ENCODE measurements around the gene FES.

Gene FES

DNA sequence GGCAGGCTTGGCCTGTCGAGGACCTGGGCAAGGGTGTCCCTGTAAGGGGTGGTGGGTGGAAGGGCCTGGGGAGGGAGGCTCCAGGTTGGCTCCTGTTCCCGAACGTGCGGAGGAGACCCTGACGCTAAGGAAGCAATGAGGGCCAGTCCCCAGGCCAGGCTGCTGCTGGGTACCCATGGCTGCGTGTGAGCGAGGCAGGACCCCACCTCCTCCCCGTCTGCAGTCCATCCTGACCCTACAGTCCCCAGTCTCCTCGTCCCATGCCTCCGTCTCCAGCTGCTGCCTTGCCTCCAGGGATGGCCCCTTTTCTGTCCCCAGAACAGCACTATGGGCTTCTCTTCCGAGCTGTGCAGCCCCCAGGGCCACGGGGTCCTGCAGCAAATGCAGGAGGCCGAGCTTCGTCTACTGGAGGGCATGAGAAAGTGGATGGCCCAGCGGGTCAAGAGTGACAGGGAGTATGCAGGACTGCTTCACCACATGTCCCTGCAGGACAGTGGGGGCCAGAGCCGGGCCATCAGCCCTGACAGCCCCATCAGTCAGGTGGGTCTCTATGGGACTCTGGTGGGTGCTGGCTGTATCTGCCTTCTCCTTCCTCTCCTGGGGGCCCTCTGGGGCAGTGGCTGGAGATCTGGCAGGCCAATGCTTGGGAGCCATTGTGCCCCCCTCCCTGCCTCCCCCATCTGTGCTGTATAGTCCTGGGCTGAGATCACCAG is 571 bp downstream of the FES start:
- TF ChIP-seq TCF12 (IDR thresholded peaks at IDR 0.05; ENCODE audit: low read depth) (no peak), EGR1 (IDR thresholded peaks at IDR 0.05) (no peak), MAX (IDR thresholded peaks at IDR 0.05) (no peak), TAF1 (IDR thresholded peaks at IDR 0.05; ENCODE audit: low read depth) (no peak), ZBTB7A (IDR thresholded peaks at IDR 0.05; ENCODE audit: low read depth) (no peak), EP300 (IDR thresholded peaks at IDR 0.05; ENCODE audit: borderline replicate concordance) (no peak), TEAD4 (IDR thresholded peaks at IDR 0.05) (no peak), CREB1 (IDR thresholded peaks at IDR 0.05; ENCODE audit: low read depth) (no peak), RAD21 (IDR thresholded peaks at IDR 0.05; ENCODE audit: low read depth) (no peak), FOXM1 (IDR thresholded peaks at IDR 0.05; ENCODE audit: borderline replicate concordance, low read depth) (no peak), NFIC (IDR thresholded peaks at IDR 0.05) (no peak), YY1 (IDR thresholded peaks at IDR 0.05; ENCODE audit: low read depth) (no peak), CEBPB (IDR thresholded peaks at IDR 0.05) (no peak)
- TF ChIP-seq, protein P1, sequence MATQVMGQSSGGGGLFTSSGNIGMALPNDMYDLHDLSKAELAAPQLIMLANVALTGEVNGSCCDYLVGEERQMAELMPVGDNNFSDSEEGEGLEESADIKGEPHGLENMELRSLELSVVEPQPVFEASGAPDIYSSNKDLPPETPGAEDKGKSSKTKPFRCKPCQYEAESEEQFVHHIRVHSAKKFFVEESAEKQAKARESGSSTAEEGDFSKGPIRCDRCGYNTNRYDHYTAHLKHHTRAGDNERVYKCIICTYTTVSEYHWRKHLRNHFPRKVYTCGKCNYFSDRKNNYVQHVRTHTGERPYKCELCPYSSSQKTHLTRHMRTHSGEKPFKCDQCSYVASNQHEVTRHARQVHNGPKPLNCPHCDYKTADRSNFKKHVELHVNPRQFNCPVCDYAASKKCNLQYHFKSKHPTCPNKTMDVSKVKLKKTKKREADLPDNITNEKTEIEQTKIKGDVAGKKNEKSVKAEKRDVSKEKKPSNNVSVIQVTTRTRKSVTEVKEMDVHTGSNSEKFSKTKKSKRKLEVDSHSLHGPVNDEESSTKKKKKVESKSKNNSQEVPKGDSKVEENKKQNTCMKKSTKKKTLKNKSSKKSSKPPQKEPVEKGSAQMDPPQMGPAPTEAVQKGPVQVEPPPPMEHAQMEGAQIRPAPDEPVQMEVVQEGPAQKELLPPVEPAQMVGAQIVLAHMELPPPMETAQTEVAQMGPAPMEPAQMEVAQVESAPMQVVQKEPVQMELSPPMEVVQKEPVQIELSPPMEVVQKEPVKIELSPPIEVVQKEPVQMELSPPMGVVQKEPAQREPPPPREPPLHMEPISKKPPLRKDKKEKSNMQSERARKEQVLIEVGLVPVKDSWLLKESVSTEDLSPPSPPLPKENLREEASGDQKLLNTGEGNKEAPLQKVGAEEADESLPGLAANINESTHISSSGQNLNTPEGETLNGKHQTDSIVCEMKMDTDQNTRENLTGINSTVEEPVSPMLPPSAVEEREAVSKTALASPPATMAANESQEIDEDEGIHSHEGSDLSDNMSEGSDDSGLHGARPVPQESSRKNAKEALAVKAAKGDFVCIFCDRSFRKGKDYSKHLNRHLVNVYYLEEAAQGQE (IDR thresholded peaks at IDR 0.05; ENCODE audit: low read depth), result no peak
- TF ChIP-seq, protein P2, sequence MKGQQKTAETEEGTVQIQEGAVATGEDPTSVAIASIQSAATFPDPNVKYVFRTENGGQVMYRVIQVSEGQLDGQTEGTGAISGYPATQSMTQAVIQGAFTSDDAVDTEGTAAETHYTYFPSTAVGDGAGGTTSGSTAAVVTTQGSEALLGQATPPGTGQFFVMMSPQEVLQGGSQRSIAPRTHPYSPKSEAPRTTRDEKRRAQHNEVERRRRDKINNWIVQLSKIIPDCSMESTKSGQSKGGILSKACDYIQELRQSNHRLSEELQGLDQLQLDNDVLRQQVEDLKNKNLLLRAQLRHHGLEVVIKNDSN (IDR thresholded peaks at IDR 0.05), result no peak

DNA sequence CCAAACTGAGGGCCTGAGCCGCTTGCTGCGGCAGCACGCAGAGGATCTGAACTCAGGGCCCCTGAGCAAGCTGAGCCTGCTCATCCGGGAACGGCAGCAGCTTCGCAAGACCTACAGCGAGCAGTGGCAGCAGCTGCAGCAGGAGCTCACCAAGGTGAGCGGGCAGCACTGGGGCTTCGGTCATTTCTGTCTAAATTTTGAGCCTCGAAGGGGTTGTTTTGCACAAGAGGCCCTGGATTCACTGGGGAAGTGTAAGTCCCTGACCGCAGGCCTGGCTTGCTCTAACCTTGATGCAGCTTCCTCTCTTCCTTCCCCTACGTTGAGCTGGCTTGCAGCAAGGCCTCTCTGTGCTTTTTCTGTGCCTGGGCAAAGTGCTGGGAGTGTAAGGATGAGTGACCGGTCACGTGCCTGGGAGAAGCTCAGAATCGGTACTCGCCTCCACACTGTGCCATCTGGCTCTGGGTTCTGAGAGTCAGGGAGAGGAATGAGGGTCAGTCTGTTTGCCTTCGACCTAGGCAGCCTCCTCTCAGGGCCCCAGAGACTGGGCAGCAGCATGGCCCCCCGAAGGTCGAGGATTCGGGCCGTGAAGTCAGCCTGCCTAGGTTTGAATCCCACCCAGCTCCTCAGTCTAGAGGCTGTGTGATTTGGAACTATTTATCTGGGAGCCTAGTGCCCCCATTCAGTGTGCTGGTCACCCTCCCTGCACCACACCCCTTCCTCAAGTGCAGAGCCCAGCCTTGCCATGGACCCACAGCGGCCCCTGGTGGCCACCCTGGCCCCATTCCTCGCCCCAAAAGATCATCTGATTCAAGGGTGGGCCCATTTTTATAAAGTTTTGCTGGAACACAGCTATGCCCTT is 1.4 kb downstream of the FES start:
- TF ChIP-seq YY1 (IDR thresholded peaks at IDR 0.05; ENCODE audit: low read depth), result no peak
- TF ChIP-seq RAD21 (IDR thresholded peaks at IDR 0.05; ENCODE audit: low read depth), result peak; percentile 97
- TF ChIP-seq ZBTB7A (IDR thresholded peaks at IDR 0.05; ENCODE audit: low read depth), result peak; percentile 72; the same call in 1 of the 2 replicates

- no peak for TF ChIP-seq CEBPB (IDR thresholded peaks at IDR 0.05)
- no peak for TF ChIP-seq CREB1 (IDR thresholded peaks at IDR 0.05; ENCODE audit: low read depth)
- TF ChIP-seq NFIC (IDR thresholded peaks at IDR 0.05), result no peak
- no peak for TF ChIP-seq EP300 (IDR thresholded peaks at IDR 0.05; ENCODE audit: borderline replicate concordance)
- no peak for TF ChIP-seq EGR1 (IDR thresholded peaks at IDR 0.05)
- TF ChIP-seq TCF12 (IDR thresholded peaks at IDR 0.05; ENCODE audit: low read depth), result no peak
- no peak for TF ChIP-seq TAF1 (IDR thresholded peaks at IDR 0.05; ENCODE audit: low read depth)
- TF ChIP-seq, protein P1 (IDR thresholded peaks at IDR 0.05; ENCODE audit: low read depth), result no peak
- no peak for TF ChIP-seq FOXM1 (IDR thresholded peaks at IDR 0.05; ENCODE audit: borderline replicate concordance, low read depth)
- TF ChIP-seq YY1 (IDR thresholded peaks at IDR 0.05; ENCODE audit: low read depth), result no peak
- TF ChIP-seq ZBTB7A (IDR thresholded peaks at IDR 0.05; ENCODE audit: low read depth), result no peak
- TF ChIP-seq, protein P2 (IDR thresholded peaks at IDR 0.05), result no peak
- no peak for TF ChIP-seq MAX (IDR thresholded peaks at IDR 0.05)
- no peak for TF ChIP-seq TEAD4 (IDR thresholded peaks at IDR 0.05)
- no peak for TF ChIP-seq RAD21 (IDR thresholded peaks at IDR 0.05; ENCODE audit: low read depth)
Measured at GRCh38 chr15:90886291-90886614, 1.9 kb downstream of the FES start.

- TF ChIP-seq CEBPB (IDR thresholded peaks at IDR 0.05), result no peak
- TF ChIP-seq MAX (IDR thresholded peaks at IDR 0.05), result no peak
- no peak for TF ChIP-seq EGR1 (IDR thresholded peaks at IDR 0.05)
- no peak for TF ChIP-seq TCF12 (IDR thresholded peaks at IDR 0.05; ENCODE audit: low read depth)
- no peak for TF ChIP-seq NFIC (IDR thresholded peaks at IDR 0.05)
- TF ChIP-seq FOXM1 (IDR thresholded peaks at IDR 0.05; ENCODE audit: borderline replicate concordance, low read depth), result no peak
- no peak for TF ChIP-seq RAD21 (IDR thresholded peaks at IDR 0.05; ENCODE audit: low read depth)
- no peak for TF ChIP-seq CREB1 (IDR thresholded peaks at IDR 0.05; ENCODE audit: low read depth)
- TF ChIP-seq ZBTB7A (IDR thresholded peaks at IDR 0.05; ENCODE audit: low read depth), result no peak
- TF ChIP-seq TAF1 (IDR thresholded peaks at IDR 0.05; ENCODE audit: low read depth), result no peak
- TF ChIP-seq, protein P2 (IDR thresholded peaks at IDR 0.05), result no peak
- TF ChIP-seq YY1 (IDR thresholded peaks at IDR 0.05; ENCODE audit: low read depth), result no peak
- no peak for TF ChIP-seq TEAD4 (IDR thresholded peaks at IDR 0.05)
Measured at GRCh38 chr15:90887037-90887481, 2.8 kb downstream of the FES start.

All from Ishikawa (cell line).